HG02678 (cell line): ENCODE measurements around the gene DDX20.

Experiments used
- ATAC-seq: cut with Tn5 transposase; IDR thresholded peaks from one replicate; pipeline ENCODE4 v1.9.1; 2021; ENCODE audit warnings: mild to moderate bottlenecking, moderate library complexity; ENCODE audit not compliant: unreplicated experiment

Gene DDX20

DNA sequence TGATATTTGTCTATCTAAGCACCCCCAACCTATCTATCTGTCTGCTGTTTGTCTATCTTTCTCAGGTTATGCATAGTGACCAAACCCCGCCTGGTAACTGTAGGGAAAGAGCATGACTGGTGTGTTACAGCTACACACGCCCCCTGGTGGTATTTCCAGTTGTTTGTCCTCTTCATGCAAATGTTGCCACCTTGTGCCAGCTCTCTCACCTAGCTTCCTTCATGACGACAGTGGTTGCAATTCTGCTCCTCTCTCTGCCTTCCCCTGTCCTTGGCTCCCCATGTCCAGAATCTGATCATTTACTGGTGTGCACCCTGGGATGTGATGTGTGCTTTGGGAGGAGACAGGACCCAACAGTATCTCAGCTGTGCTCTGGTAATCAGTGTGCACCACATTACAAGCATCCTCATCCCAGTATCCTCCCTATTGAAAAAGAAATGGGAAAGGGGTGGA, 8.4 kb upstream of the DDX20 start:
- ATAC-seq, result no peak

DNA sequence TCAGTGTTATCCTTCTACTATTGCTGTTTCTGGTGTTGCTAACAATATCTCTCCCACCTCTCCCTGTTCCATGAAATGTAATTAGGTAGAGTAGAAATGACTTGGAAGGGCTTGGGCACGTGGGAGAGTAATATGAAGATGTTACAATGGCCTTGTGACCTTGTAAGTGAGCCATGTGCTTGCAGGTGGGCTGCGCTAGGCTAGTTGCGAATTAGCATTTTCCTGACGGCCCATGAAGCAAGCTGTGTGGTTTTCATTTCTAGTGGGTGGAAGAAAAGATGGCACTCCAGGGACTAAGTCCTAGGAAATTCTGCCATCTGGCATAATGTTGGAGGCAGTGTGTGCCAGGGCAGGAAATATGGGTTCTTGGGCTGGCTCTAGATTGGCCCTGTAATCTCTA, 7.8 kb upstream of the DDX20 start:
- no peak for ATAC-seq

GRCh38 chr1:111749628-111750027, 6.1 kb upstream of the DDX20 start:
- no peak for ATAC-seq

GRCh38 chr1:111750856-111751255, 4.8 kb upstream of the DDX20 start:
- ATAC-seq, result no peak

GRCh38 chr1:111751906-111752575, 3.7 kb upstream of the DDX20 start:
- no peak for ATAC-seq

DNA sequence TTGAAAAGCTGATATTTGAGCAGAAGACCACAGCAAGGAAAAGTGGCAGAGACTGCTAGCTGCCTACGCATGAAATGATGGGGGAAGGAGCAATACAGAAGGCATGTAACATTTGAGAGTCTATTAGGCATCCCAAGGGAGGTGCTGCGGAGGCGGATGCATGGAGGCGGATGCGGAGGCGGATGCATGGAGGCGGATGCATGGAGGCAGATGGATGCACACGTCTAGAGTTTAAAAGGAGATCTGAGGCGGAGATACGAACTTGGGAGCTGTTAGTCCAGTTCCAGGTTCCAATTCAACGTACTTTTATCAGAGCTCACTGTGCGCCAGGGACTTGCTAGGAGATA, 744 bp upstream of the DDX20 start:
- peak; percentile 2 for ATAC-seq

DNA sequence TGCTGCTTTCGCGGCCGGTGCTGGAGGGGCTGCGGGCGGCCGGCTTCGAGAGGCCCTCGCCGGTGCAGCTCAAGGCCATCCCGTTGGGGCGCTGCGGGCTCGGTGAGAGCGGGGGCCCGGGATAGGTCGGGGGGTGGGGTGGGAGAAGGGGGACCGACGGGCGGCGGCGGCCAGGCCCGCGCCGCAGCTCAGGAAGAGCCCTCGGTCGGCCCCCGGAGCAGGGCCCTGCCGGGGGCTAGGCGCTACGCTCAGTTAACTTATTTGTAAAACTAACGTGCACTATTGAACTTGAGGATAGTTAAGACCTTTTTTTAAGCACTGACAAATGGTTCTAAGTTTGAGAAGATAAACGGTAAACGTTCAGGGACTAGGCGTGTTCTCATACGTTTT, 418 bp downstream of the DDX20 start:
- no peak for ATAC-seq

- ATAC-seq, result no peak
These were observed 2.7 kb downstream of the DDX20 start for GRCh38 chr1:111758373-111758772.

DNA sequence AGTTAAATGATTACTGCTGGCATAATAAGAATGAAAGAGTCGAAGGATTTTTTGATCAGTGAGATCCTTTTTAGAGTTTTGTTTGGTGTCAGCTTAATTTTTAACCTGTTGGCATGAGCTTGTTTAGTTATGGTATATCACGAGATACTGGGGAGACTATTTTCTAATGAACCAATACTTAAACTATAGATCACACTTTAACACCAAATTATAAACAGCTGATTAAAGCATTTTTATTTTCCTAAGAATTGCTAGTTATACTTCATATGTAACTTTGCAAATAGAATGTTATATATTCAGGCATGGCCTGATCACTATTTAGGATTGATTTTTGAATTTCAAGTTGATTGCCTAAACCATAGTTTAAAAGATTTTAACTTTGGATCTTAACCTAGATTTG, 6.0 kb downstream of the DDX20 start:
- ATAC-seq, result no peak

GRCh38 chr1:111762332-111762731, 6.6 kb downstream of the DDX20 start:
- no peak for ATAC-seq

- ATAC-seq, result no peak
These were observed 12.3 kb downstream of the DDX20 start for GRCh38 chr1:111768023-111768422.

GRCh38 chr1:111768625-111769024, 12.9 kb downstream of the DDX20 start:
- no peak for ATAC-seq

DNA sequence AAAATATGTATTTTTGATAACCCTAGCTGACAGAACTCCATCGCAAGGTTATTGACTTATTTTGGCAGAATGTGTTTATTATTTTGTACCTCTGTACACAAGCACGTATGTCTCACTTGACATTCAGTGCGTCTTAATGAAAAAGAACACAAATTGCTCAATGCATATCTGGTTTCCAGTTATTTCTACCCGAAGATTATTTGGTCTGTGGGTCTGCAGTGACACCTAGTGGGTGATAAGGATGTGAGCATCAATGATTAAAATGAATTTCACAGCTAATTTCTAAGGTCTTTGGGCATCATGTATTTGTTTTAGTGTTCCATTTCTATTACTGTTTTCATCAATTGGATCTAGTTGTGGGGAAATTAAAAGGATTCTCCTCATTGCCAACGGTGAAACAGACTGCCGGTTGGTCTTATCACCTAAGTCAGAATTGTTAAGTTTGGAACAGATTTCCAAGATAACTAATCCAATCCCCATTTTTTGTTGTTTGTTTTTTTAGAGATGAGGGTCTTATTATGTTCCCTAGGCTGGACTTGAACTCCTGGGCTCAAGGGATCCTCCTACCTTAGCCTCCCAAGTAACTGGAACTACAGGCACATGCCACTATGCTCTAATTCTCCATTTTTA, 13.9 kb downstream of the DDX20 start:
- no peak for ATAC-seq

GRCh38 chr1:111770916-111771315, 15.2 kb downstream of the DDX20 start:
- no peak for ATAC-seq

GRCh38 chr1:111775966-111776365, 20.3 kb downstream of the DDX20 start:
- ATAC-seq, result no peak

GRCh38 chr1:111776391-111776790, 20.7 kb downstream of the DDX20 start:
- no peak for ATAC-seq

DNA sequence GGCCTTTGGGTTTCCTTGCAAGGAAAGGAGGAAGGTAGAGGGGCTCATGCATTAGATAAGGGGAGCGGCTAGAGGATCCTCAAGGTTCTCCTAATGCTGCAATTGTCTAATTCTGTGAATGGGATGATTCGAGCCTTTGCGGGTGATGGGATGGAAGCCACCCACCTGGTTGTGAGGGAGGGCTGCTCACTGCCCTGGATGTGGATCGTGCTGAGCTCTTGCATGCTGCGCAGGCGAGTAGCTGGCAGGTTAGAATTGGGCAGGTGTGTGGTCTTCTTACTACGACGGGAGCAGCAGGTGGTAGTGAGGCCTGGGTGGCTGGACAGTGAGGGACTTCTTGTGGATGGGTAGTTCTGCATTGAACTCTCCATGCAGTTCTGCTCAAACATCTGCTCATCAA, 21.2 kb downstream of the DDX20 start:
- ATAC-seq, result no peak

DNA sequence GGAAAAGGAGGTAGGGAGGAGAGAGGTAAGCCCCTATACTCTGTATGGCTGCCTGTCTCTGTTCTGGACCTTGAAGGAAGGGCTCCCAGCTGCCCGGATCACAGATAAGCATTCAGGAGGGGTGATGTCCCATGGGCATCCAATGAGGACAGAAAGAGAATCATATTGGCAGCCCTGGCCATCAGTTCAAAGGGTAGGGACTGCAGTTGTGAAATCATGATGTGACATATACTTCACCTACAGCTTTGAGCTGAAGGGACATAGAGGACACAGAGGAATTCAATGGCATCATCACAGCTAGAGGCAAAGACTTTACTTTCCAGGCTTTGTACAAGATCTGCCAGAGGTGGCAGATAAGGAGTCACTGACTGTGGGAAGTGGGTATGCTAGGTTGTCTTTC, 21.6 kb downstream of the DDX20 start:
- no peak for ATAC-seq

DNA sequence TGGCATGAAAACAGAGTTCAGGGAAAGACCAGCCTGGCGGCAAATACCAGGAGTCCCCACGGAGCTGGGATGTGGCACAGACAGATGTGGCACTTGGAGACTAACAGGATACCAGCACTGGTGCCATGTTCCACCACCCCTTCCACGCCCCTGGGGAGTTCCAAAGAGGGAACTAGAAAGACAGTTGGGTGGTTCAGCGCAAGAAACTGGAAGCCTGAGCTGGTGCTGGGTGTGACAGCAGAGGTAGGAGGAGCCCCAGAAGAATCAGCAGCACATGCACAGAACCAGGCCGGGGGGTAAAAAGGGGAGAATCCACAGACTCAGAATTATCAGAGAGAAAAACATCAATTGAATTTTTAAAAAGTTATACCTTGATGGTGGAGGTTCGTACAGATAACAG, 22.4 kb downstream of the DDX20 start:
- no peak for ATAC-seq

GRCh38 chr1:111778541-111779051, 22.9 kb downstream of the DDX20 start:
- ATAC-seq, result no peak

- no peak for ATAC-seq
These were observed 23.8 kb downstream of the DDX20 start for GRCh38 chr1:111779546-111779945.

DNA sequence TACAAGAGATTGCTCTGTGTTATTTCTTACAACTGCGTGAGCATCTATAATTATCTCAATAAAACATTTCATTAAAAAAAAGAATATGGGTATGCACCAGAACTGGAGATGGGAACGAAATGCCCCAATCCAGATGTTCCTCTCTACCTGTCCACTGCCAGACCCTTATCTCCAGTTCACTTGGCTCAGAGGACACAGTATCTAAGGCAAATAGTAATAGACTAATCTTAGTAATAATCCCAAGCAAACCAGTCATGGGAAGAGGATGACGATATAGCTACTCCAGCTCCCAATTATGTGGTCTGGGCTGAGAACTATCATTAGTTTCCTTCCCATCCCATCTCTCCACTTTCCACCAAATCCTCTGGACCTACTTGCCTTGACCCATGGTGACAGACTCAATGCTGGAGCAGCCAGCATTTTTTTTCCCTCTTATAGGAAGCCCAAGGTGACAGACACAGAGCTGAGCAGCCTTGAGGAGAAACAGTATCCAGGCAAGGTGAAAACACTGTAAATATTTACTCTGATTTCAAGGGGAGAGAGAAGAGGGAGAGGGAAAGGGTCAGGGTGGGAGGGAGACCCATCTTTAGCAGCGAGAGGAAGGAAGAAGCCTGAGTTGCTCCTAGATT, 28.7 kb downstream of the DDX20 start:
- no peak for ATAC-seq
